Measurements from ENCODE around the gene ARL6IP4.

GRCh38 chr12:123010110-123010509, 29.6 kb downstream of the ARL6IP4 start:
- TF ChIP-seq POLR2AphosphoS5 (IDR thresholded peaks at IDR 0.05) = no peak
- no peak for TF ChIP-seq POLR2A (IDR thresholded peaks at IDR 0.05)
- TF ChIP-seq, protein P1, sequence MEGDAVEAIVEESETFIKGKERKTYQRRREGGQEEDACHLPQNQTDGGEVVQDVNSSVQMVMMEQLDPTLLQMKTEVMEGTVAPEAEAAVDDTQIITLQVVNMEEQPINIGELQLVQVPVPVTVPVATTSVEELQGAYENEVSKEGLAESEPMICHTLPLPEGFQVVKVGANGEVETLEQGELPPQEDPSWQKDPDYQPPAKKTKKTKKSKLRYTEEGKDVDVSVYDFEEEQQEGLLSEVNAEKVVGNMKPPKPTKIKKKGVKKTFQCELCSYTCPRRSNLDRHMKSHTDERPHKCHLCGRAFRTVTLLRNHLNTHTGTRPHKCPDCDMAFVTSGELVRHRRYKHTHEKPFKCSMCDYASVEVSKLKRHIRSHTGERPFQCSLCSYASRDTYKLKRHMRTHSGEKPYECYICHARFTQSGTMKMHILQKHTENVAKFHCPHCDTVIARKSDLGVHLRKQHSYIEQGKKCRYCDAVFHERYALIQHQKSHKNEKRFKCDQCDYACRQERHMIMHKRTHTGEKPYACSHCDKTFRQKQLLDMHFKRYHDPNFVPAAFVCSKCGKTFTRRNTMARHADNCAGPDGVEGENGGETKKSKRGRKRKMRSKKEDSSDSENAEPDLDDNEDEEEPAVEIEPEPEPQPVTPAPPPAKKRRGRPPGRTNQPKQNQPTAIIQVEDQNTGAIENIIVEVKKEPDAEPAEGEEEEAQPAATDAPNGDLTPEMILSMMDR (IDR thresholded peaks at IDR 0.05) = no peak
- no peak for TF ChIP-seq EP300 (IDR thresholded peaks at IDR 0.05)

All from suprapubic skin (tissue), 4 donors.